GM18867 (cell line): ENCODE measurements around the gene GPRIN3.
"Not testable (repeated sequence)": the region's sequence is repeated elsewhere in the genome, so short reads cannot be mapped to it uniquely, and the experiment has no call there.

Experiments
- ATAC-seq: cut with Tn5 transposase; IDR thresholded peaks from one replicate; pipeline ENCODE4 v1.9.1; 2021; ENCODE audit warnings: mild to moderate bottlenecking, moderate library complexity; ENCODE audit not compliant: unreplicated experiment

Gene GPRIN3

GRCh38 chr4:89259301-89260028, 48.1 kb downstream of the GPRIN3 start:
- ATAC-seq: no peak

GRCh38 chr4:89258506-89258905, 49.1 kb downstream of the GPRIN3 start:
- ATAC-seq: no peak

- no peak for ATAC-seq
Observed at GRCh38 chr4:89257376-89257775, 50.2 kb downstream of the GPRIN3 start.

DNA sequence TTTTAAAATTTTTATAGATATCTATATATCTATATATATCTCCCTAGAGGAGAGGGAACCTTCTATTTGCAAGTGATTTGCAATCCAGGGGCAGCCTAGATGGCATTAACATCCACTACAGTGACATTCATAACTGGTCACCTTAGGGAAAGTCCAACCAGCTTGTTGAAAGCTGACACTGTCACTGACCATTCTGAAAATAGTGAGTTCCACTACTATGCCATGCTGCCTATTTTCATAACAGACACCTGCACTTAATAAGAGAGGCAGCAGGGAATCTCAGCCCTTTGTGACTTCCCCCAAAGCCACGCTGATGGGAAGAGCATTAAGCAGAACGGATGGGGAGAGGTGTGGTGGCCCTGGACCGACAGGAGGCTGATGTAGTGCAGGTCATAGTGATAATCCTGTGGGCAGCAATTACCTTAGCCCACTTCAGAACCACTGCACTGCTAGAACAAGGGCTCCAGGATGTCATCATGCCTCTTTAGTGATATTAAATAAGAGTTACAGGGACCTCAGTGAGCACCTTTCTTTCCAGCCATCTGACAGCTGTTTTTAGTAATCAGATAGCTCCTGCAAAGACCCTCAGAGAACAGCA, 51.3 kb downstream of the GPRIN3 start:
- ATAC-seq: no peak

DNA sequence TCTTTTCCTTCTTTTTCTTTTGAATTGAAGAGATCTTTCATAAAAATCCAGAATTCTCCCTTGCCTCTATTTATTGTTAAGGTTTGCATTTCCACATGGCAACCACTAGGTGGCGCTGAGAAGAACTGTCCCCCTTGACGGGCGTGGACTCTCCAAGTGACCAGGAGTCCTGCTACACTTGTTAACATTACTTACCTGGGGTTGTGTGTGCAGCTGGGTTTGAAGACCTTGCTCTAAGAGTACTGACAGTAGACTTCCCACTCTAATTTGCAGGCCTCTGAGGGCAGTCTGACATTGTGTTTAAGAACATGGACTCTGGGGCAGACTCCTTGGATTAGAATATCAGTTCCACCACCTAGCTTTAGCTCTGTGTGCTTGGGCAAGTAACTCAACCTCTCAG, 52.8 kb downstream of the GPRIN3 start:
- ATAC-seq: peak; percentile 62

- not testable (repeated sequence) for ATAC-seq
Observed at GRCh38 chr4:89254347-89254746, 53.3 kb downstream of the GPRIN3 start.

GRCh38 chr4:89253935-89254334, 53.7 kb downstream of the GPRIN3 start:
- ATAC-seq: no peak

GRCh38 chr4:89253311-89253710, 54.3 kb downstream of the GPRIN3 start:
- no peak for ATAC-seq

- ATAC-seq: no peak
Observed at GRCh38 chr4:89251396-89251795, 56.2 kb downstream of the GPRIN3 start.

GRCh38 chr4:89249716-89250361, 57.8 kb downstream of the GPRIN3 start:
- no peak for ATAC-seq

DNA sequence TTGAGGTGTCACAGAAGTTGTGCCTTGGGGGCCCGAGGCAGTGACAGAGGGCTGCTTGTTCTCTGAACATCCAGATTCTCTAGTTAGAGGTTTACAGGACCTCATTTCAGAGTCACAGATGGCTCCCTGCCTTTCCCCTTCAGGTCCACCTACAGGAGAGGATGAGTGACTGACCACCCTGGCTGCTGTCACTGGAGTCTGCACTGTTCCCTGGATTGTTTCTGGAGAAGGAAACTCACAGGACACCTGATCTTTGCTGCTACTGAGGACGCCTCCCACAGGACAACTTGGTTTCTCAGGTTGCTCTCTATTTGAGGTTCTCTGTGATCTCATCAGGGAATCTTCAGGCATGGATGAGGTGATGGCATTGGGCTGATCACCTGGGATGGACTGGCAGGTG, 58.3 kb downstream of the GPRIN3 start:
- ATAC-seq: no peak

DNA sequence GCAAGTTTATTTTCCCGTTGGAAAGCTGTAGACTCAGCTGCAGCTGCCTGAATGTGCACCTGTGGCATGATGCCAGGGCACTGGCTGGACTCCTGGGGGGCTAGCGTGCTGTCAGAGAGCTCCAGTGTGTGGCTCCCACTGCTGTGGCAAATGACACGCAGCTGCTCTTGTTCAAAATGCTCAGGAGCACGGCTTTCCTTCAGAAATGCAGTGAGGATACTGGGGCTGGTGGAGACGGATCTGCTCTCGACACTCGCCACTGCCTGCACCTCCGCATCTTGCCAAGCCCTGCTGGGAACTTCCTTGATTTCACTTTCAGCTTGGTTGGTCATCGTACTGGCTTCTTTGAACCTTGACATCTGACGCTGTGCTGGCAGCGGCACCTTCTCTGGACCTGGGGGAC, 58.7 kb downstream of the GPRIN3 start:
- ATAC-seq: no peak

GRCh38 chr4:89247951-89248350, 59.6 kb downstream of the GPRIN3 start:
- ATAC-seq: no peak

DNA sequence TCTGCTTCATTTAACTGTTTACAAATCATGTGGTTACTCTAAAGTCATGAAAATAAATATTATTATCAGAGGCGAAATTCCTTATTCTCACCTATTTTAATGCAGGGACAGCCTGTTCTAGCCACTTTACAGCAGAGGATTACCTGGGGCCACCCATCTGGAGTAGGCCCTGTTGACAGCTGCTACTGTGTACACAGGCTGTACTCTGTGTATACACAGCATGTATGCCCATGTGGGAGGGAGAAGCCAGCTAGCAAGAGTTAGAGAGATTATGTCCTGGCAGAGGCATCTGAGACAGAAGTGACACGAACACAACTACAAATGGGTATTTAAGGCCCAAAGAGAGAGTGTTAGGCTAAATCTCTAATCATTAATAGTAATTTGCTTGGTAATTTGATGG, 62.1 kb downstream of the GPRIN3 start:
- ATAC-seq: no peak

DNA sequence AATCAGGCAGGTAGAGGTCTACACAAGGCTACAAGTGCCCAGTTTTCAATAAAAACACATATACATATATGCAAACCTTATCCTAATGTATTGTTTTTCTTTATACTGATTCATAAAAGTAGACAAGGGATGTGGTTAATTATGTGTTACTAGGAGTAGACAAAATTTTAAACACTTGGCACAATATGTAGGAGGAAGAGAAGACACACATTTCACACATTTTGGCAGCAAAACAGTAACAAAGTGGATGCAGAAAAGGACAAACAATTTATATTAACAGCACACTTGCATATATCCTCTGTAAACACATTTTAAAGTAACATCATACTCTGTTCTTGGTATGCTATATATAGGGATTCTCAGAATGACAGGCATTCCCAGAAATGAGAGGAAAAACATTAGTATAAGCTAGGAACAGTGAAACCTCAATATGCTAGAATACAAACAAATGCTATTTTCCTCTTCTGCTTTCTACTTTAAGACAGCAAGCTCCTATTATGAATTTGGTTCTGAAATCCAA, 63.8 kb downstream of the GPRIN3 start:
- ATAC-seq: no peak

DNA sequence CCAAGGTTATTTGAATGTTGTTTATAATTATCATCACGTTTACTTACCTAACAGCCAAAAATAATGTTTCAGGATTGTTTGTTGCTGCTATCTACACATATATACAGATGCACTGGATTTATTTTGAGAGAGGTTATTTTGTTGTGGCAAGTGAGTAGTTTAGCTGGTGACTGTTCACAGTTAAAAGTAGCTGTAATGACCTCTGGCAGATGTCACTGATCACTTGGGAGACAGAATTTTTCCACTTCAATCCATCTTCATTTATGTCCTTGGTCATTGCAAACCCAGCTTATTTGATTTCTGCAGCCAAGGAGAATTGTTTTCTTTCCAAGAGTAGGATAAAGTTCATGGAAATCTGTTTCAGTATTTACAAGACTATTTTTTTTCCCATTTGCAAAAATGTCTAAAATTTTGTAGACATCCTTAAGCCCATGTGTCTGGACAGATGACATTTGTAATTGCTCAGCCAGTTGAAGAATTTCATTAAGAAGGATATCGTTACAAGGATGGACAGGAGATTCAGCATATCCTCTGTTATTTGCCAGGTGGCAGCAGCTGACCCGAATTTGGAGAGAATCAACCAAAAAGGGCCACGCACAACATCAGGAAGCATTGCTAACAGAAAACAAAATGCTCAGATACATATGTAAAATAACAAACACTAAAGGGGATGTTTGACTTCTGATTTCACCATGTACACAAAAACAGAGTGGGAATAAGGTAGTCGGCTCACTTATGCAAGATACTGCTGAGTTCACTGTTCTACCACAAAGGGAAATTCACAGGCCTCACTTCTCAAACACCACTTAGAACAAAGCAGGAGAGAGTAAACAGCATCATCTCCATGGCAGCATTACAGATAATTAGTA, 64.5 kb downstream of the GPRIN3 start:
- no peak for ATAC-seq

DNA sequence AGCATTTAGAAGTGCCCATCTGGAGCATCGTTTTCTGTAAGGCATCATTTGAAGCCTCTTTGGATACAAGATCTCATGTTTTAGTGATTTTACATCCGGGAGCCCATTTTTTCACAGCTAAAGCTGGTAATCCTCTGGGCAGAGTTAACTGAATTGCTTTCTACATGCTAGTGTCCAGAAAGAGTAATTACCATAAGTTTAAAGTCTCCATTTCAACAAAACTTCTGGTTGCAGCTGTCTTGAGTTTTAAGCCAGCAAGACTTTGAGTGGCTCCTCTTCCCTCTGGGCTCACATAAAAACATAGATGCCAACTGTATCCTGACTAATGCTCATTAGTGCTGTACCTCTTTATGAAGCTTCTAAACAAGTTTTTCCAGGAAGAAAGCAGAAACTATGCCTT, 65.4 kb downstream of the GPRIN3 start:
- ATAC-seq: no peak

DNA sequence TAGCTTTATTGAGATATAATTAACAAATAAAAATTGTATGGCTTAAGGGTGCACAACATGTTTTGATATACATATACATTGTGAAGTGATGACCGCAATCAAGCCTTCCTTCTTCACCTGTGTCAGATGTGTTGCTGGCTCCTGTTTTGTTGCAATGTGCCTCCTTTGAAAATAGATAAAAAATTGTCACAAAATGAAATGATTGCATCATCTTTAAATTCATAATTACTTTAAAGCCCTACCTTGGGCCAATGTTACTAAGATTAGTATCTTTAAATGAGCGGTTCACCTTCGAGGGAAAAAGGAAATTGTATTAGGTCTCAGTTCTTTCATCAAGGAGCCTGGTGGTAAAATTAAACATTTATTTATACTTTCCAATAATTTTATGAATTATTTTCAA, 77.3 kb downstream of the GPRIN3 start:
- no peak for ATAC-seq

DNA sequence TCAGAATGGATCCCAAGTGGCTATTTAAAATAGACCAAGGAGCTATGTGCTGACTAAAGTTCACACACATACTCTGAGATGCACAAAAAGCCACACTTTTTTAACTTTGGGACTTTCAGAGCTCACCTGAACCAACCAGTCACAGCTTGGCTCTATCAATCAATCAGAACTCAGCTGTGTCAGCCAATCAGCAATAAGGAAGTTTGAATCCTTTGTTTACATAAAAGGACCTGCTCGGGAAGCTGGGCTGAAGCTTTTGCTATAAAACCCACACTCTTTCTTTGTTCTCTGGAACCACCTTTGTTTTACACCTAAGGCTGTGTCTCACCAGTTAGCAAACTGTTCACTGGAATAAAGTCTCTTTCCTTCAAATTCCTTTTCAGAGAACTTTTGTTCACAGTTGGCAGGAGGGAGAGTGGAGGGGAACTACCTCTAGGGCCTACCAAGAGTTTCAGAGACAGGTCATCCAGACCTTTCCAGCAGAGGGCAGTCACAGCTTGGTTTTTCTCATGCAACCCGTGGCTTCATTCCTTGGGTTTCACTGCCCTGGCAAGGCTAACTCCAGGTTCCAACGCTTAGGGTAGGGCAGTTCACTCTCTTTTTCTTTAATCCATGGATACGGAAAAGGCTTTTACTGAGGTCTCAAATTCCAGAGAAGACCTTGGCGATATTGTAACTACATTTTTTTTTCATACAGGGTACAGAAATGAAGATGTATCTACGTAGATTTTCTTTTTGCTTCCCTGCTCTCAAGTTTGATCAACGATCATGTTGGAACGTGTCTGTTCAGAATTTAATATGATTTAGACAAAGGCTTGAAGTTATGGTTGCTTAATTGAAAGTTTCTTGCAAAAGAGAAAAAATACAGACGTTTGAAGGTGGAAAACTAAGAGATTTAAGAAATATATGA, 80.7 kb downstream of the GPRIN3 start:
- peak; percentile 90 for ATAC-seq

DNA sequence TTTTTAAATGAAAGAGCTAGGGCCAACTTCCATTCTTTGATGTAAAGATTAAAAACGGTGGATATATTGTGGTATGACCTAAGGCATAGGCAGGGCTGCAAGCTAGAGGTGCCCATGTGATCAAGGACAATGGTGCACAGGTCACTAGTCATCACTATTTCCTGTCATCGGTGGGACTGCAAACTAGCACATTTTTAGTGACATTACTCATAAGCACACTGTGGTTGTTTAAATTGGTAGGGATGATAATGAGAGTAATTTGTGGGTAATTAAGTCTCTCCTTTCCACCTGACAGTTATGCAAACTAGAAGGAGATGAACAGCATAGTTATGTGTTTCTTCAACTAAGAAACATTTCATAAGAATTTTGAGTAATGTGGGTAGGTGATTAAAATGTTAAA, 85.4 kb downstream of the GPRIN3 start:
- peak; percentile 63 for ATAC-seq
